Measurements from ENCODE around the gene MAGEF1. TPM values are rescaled to one million over a fixed set of nuclear protein-coding genes. Genes with fewer than 3 reads are reported as not detected.

MAGEF1 gene, protein sequence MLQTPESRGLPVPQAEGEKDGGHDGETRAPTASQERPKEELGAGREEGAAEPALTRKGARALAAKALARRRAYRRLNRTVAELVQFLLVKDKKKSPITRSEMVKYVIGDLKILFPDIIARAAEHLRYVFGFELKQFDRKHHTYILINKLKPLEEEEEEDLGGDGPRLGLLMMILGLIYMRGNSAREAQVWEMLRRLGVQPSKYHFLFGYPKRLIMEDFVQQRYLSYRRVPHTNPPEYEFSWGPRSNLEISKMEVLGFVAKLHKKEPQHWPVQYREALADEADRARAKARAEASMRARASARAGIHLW
- total RNA-seq = 1 to 10 TPM; 4.9 to 6.0 TPM

DNA sequence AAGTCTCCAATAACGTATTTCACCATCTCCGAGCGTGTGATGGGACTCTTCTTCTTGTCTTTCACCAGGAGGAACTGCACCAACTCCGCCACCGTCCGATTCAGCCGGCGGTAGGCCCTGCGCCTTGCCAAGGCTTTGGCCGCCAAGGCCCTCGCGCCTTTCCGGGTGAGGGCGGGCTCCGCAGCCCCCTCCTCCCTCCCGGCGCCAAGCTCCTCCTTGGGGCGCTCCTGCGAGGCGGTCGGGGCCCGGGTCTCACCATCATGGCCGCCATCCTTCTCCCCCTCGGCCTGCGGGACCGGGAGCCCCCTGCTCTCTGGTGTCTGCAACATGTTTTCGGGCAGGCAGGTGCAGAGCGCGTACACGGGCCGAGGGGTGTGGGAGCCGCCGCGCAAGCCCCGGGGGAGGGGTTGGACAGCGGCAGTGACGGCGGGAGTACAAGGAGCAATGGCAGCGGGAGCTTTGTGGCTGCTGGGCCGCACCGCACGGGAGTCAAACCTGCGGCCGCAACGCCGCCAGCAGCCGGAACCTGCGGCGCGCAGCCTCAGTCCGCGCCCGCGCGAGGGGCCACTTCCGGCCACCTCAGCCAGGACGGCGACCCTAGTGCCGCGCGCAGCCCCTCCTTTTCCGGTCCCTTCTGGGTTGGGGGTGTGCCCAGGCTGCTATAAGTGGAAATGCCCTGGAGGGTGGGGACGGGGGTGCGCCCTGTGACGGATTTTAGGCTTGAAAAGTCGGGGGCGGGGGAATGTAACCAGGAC, at the start of gene MAGEF1:
Gene MAGEF1, minus strand, starts transcription at position 572 of the 755 bp plus-strand sequence. Its CDS starts 243 bp downstream, at position 329.
- Mint-ChIP-seq H3K27ac (peak within 1 kb of the TSS; percentile 81), H3K4me3 (peak within 1 kb of the TSS; percentile 85), H3K36me3 (no peaks in the 10 kb centered on the region), H3K27me3 (peaks cover 26% of the 10 kb centered on the region), H3K9me3 (peaks cover 10% of the 10 kb centered on the region), H3K4me1 (peaks cover 19% of the 10 kb centered on the region)
- peak; percentile 82 for DNase-seq
- POLR2A ChIA-PET = no interaction called here
- peak; percentile 79 for ATAC-seq (ENCODE audit: low read depth)

DNA sequence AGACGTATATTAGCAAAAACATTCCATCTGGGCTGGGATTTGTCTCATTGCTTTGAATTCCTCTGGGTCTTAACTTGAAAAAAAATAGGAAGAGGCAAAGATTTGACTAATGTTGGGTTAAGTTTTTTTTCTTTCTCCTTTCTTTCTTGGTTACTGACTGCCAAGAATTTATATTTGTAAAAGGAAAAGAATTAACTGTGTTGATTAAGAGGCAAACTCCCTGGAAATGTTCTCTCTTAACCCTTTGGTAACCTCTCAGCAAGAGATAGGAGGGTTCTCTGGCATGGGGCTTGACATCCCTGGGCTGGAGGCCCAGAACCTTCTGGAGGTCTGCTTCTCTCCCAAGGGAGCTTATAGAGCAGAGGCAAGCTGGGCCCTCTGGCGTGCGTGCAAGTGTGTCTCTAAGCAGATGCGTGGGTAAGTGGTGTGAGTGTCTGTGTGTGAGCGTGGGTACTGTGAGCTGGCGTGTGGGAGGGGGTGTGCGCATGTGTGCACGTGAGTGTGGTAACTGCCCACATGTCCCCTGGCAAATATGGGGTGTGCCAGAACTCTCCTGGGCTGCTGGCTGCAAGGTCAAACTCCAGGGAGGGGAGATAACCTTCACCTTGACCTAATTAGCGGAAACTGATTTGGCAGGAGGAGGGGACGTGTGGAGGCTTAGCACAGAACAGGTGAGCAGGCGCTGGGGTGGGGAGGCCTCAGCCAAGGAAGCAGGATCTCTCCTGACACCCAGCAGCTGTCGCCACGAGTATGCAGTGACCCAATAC, 49.4 kb upstream of the MAGEF1 start:
- DNase-seq (no peak), ATAC-seq (ENCODE audit: low read depth) (no peak)
- H3K4me3 Mint-ChIP-seq = no peak overlapping the region
- H3K4me1 Mint-ChIP-seq = no peaks in the 10 kb centered on the region
- no peak overlapping the region for H3K27ac Mint-ChIP-seq
- POLR2A ChIA-PET = no interaction called here
- no peaks in the 10 kb centered on the region for H3K9me3 Mint-ChIP-seq
- peaks cover 9% of the 10 kb centered on the region for H3K27me3 Mint-ChIP-seq
- H3K36me3 Mint-ChIP-seq = no peaks in the 10 kb centered on the region

GRCh38 chr3:184760337-184761074, 48.6 kb upstream of the MAGEF1 start:
- Mint-ChIP-seq H3K36me3 (no peaks in the 10 kb centered on the region), H3K4me1 (no peaks in the 10 kb centered on the region), H3K27me3 (peaks cover 6% of the 10 kb centered on the region), H3K27ac (no peak overlapping the region), H3K9me3 (no peaks in the 10 kb centered on the region), H3K4me3 (no peak overlapping the region)
- ATAC-seq (ENCODE audit: low read depth) = no peak
- no peak for DNase-seq
- POLR2A ChIA-PET = no interaction called here

DNA sequence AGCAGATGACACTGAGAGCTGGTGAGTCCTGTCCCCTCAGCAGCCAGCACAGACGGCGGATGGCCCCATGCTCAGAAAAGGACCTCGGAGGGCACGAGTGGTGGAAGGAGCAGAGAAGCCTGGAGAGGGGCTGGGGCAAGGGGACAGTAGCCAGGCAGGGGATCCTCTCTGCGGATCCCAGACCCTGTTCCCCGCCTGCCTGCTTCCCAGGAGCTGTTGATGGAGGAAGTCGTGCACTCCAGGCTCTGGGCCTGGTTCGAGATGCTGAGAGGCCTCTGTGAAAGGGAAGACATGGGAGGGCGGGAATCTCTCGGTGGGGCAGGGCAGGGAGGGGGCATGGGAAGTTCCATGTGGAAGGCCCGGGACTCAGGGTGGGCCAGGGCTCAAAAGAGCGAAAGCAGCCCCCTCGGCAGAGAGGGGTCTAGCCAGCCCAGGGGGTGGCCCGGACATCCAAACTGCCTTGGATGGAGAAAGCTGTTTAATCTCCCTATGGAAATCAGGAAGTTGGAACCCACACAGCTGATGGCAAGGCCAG, 47.9 kb upstream of the MAGEF1 start:
- POLR2A ChIA-PET = no interaction called here
- Mint-ChIP-seq H3K4me1 (no peaks in the 10 kb centered on the region), H3K27ac (no peak overlapping the region), H3K27me3 (peaks cover 6% of the 10 kb centered on the region), H3K4me3 (no peak overlapping the region), H3K36me3 (no peaks in the 10 kb centered on the region), H3K9me3 (no peaks in the 10 kb centered on the region)
- ATAC-seq (ENCODE audit: low read depth) (no peak), DNase-seq (no peak)

GRCh38 chr3:184758056-184758455, 46.2 kb upstream of the MAGEF1 start:
- H3K4me1 Mint-ChIP-seq = no peaks in the 10 kb centered on the region
- no peak overlapping the region for H3K4me3 Mint-ChIP-seq
- ATAC-seq (ENCODE audit: low read depth) (no peak), DNase-seq (no peak)
- H3K36me3 Mint-ChIP-seq = no peaks in the 10 kb centered on the region
- POLR2A ChIA-PET = no interaction called here
- H3K27me3 Mint-ChIP-seq = peaks cover 2% of the 10 kb centered on the region
- H3K9me3 Mint-ChIP-seq = no peaks in the 10 kb centered on the region
- no peak overlapping the region for H3K27ac Mint-ChIP-seq

GRCh38 chr3:184757022-184757651, 45.3 kb upstream of the MAGEF1 start:
- H3K27me3 Mint-ChIP-seq = peaks cover 6% of the 10 kb centered on the region
- H3K9me3 Mint-ChIP-seq = no peaks in the 10 kb centered on the region
- no peak overlapping the region for H3K27ac Mint-ChIP-seq
- POLR2A ChIA-PET = no interaction called here
- no peak for DNase-seq
- peaks cover 2% of the 10 kb centered on the region for H3K4me1 Mint-ChIP-seq
- peak overlapping the region; percentile 23 for H3K4me3 Mint-ChIP-seq
- peaks cover 1% of the 10 kb centered on the region for H3K36me3 Mint-ChIP-seq
- no peak for ATAC-seq (ENCODE audit: low read depth)

DNA sequence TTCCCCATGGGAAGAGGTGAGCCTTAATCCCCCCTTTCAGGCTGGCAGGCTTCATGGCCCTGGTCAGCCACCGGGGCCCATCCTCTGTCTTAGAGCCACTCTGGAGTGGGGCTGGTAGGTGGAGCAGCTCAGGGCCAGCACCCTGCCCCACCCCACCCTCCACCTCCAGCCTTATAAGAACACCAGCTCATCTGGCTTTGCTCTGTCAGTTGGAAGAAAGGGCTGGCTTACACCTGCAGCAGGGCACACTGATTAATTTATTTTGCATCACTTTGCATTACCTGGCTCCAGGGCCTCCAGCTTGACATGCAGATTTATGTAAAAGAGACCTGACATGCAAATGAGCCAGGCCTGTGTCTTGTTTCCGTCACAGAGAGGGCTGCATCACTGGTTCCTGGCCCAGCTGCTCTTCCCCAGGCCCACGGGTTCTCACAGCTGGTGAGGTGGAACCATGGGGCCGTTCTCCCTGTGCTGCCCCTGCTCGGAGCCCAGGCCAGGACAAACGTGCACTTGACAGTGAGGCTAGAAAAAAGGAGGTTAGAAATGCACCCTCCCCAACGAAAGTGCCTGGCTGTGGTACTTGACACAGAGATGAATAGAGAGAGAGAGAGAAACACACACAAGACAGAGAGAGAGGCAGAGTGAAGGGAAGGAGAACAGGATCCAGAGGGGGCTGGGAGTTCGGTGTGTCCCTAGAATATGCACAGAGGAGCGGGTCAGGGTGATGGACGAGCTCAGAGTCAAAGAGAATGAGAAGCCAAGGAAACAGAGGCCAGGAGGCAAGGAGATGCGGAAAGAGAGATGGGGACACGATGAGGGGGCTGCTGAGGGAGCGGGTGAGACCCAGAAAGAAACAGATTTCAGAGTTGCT, 44.5 kb upstream of the MAGEF1 start:
- ATAC-seq (ENCODE audit: low read depth) (no peak), DNase-seq (no peak)
- Mint-ChIP-seq H3K9me3 (no peaks in the 10 kb centered on the region), H3K27ac (no peak overlapping the region), H3K4me1 (peaks cover 2% of the 10 kb centered on the region), H3K36me3 (peaks cover 1% of the 10 kb centered on the region), H3K4me3 (no peak overlapping the region), H3K27me3 (peaks cover 6% of the 10 kb centered on the region)
- POLR2A ChIA-PET = no interaction called here

DNA sequence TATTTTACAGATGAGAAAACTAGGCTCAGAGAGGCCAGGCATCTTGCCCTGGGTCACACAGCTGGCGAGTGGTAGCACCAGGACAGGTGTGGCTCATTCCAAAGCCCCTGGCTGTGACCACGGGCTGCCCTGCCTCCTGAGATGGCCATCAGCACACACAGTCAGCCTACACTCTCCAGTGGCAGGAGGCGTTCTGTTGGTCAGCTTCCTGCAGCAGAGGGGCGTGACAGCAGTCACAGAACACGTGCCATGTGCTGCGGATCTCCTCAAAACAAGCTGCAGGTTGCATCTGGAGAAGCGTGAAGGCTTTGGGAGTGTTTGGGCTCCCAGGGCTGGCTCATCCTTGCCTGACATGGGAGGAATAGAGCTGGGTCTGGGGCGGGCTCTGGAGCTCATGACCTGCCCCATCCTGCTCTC, 43.5 kb upstream of the MAGEF1 start:
- peaks cover 2% of the 10 kb centered on the region for H3K4me1 Mint-ChIP-seq
- no peak overlapping the region for H3K27ac Mint-ChIP-seq
- peaks cover 1% of the 10 kb centered on the region for H3K36me3 Mint-ChIP-seq
- DNase-seq = no peak
- H3K9me3 Mint-ChIP-seq = no peaks in the 10 kb centered on the region
- H3K27me3 Mint-ChIP-seq = peaks cover 4% of the 10 kb centered on the region
- no peak for ATAC-seq (ENCODE audit: low read depth)
- POLR2A ChIA-PET = no interaction called here
- no peak overlapping the region for H3K4me3 Mint-ChIP-seq

- Mint-ChIP-seq H3K4me1 (peaks cover 5% of the 10 kb centered on the region), H3K27ac (no peak overlapping the region), H3K27me3 (peaks cover 8% of the 10 kb centered on the region), H3K4me3 (no peak overlapping the region), H3K36me3 (peaks cover 1% of the 10 kb centered on the region), H3K9me3 (no peaks in the 10 kb centered on the region)
- POLR2A ChIA-PET = no interaction called here
- no peak for DNase-seq
- ATAC-seq (ENCODE audit: low read depth) = no peak
Measured at GRCh38 chr3:184752361-184752760, 40.5 kb upstream of the MAGEF1 start.

GRCh38 chr3:184751204-184752040, 39.6 kb upstream of the MAGEF1 start:
- peaks cover 5% of the 10 kb centered on the region for H3K4me1 Mint-ChIP-seq
- DNase-seq (no peak), ATAC-seq (ENCODE audit: low read depth) (no peak)
- H3K27ac Mint-ChIP-seq = no peak overlapping the region
- POLR2A ChIA-PET = interaction anchor here (1.0 kb wide), 1 partner anchor 9 kb away, joined by 3 read pairs; no protein-coding TSS in a partner anchor
- no peak overlapping the region for H3K4me3 Mint-ChIP-seq
- no peaks in the 10 kb centered on the region for H3K9me3 Mint-ChIP-seq
- H3K27me3 Mint-ChIP-seq = peaks cover 12% of the 10 kb centered on the region
- peaks cover 1% of the 10 kb centered on the region for H3K36me3 Mint-ChIP-seq

DNA sequence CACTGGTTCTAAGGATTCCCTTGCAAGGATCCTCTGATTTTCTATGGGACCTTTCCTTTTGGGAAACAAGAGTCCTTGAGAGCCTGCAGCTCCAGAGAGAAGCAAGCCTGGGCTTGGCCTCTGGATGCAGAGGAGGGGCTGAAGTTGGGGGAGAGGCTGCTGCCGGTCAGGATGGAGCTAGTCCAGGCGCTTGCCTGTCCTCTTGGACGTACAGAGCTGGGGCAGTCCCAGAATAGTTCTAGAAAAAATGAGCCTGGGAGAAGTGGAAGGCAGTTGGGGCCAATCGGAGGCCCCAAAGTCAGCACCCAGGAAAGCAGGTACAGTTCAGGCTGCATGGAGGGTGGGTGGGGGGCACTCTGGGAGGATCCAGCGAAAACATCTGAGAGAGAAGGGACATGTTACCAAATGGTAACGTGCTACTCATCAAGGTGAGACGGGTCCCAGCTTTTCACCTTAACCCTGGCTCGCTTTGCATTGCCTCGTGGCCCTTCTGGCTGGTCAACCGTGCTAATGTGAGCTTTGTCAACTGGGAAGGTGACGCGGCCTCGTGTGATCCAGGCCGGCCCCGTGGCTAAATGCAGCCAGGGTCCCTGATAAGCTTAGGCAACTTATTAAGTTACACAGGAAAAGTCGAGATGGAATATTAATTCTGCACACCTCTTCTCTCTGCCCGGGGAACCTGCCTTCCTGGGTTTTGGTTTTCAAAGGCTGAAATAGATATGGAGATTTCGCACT, 38.7 kb upstream of the MAGEF1 start:
- Mint-ChIP-seq H3K27ac (no peak overlapping the region), H3K9me3 (no peaks in the 10 kb centered on the region), H3K27me3 (peaks cover 12% of the 10 kb centered on the region), H3K36me3 (peaks cover 1% of the 10 kb centered on the region), H3K4me1 (peaks cover 5% of the 10 kb centered on the region), H3K4me3 (no peak overlapping the region)
- ATAC-seq (ENCODE audit: low read depth) (no peak), DNase-seq (no peak)
- POLR2A ChIA-PET = interaction anchor here (1.0 kb wide), 1 partner anchor 8 kb away, joined by 3 read pairs; no protein-coding TSS in a partner anchor
